Stimulated activated CD4-positive, alpha-beta T cell treated with anti-CD3 and anti-CD28 coated beads, Interleukin-12 subunit alpha, Interleukin-12 subunit beta, amount 100 ng/mL, for 48 hours (primary cell): ENCODE data around the gene RAB40B.

ENCODE experiments used
- DNase-seq, 3 donors: peaks; one replicate each; pipeline ENCODE4 v3.0.0-alpha.2; 2020; ENCODE audit warnings: low read depth in 2 of 3, low spot score in 1 of 3

The RAB40B gene

DNA sequence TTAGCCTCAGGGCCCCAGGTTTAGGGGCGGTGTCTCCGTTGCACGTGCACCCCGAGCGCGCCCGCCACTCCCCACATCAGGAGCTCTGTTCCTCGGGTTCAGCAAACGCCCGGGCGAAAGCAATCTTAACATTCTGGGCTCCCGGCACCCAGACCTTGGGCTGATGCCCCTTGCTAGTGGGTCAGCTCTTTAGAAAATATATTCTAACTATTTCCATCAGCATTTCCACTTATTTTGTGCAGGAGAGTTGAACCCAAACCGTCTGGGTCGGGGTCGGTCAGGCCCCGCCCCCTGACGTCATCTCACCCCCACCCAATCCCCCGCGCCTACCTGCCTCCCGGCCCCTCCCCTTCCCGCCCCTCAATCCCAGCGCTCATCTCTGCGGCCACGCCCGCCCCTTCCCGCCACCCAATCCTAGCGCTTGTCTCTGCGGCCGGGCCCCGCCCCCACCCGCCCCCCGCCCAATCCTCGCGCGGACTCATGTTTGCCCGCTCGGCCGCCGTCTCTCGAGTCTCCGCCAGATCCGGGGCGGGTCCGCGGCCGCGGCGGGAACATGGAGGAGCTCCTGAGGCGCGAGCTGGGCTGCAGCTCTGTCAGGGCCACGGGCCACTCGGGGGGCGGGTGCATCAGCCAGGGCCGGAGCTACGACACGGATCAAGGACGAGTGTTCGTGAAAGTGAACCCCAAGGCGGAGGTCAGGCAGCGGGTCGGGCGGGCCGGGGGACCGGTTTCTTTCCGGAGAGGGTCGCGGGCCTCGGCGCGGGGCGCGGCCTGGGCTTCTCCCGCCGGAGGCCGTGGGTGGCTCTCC, 17.9 kb upstream of the RAB40B start, which contains the start of gene FN3KRP:
Gene FN3KRP (plus strand): TSS at position 504 of the 808 bp plus-strand sequence. CDS start 50 bp downstream, at position 554.
- DNase-seq = peak; percentile 75 to 91 (median 82)

- no peak for DNase-seq
These were observed 14.7 kb upstream of the RAB40B start for GRCh38 chr17:82713071-82713723.

DNA sequence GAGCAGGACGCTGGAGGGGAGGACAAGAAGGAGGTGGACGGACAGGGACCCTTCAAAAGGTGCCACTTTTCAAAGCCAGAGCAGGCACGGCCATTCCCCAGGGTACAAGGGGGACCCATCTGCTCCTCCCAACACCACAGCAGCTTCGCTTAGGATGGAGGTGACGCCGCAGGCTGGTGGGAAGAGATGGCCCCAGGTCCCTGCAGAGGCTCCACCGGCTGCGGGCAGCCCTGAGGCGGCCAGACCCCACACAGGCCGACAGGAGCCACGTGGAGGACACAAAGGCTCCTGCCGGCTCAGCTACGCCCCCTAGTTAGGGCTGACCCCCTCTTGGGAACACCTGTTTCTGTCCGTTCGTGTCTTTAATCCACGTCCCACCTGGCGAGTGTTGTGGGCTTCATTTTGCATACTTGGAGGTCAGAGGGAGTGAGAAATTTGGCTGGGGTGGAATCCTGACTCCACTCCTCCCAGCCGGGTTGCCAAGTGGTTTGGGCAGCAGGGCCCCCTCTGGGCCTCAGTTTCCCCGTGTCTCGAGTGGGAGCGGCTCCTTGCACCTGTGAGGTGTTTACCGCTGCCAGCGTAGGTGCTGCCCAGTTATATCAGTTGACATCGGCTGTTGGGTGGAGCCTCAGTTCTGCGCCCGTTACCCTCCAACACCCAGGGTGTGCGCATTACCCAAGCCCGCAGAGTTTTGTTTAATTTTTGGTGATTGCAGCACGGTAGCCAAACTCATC, 12.2 kb upstream of the RAB40B start:
- DNase-seq = no peak

DNA sequence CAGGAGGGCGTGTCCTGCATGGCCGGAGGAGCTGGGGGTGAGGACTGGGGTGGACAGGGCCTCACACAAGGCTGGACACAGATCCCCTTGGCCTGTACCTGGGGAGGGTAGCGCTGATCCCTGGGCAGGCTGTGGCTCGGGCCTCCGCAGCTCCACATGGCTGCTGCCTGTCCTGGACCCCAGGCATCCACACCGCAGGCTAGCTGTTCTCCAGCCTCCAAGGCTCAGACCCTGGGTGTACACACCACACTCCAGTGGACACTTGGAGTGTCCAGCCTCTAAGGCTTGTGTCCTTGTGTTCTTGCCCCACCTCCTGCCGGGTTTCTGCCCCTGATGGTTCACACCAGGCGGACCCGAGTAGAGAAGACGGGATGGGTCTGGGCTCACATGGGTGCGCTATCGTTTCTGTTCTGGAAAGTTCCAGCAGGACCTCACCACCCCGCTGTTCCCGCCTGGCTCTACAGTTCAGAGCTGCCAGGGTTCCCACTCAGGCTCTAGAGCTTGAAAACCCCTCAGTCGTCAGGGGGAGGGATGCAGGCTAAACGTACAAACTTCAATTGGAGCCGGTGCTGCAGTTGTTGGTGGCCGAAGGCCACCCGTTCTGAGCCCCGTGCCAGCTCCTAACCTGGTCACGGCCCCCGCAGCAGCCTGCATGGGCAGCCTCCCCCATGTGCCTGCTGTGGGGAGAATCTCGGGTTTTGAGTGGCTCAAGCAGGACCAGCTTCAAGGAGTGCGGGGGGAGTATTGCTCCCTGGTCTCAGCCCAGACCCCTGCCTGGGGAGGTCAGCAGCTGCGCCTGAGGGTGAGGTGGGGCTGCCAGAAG, 11.4 kb upstream of the RAB40B start:
- no peak for DNase-seq

- DNase-seq = no peak
These were observed 10.7 kb upstream of the RAB40B start for GRCh38 chr17:82709024-82709675.

DNA sequence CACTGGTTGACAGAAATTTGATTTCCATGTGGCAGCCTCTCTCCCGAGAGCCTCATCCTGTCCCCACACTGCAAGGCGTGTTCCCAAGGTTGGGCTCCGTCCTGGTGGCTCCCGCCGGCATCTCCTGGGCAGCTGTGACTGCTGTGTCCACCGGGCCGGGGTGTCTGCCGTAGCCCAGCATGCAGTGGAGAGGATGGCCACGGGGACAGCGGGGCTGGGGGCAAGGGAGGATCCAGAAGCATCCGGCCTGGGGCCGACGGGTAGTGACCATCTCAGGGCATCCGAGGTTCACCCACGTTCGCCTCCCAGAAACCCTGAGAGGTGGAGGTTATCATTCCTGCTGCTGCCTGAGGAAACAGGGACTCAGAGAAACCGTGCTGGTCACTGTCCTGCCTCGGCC, 7.3 kb upstream of the RAB40B start:
- DNase-seq = no peak

DNA sequence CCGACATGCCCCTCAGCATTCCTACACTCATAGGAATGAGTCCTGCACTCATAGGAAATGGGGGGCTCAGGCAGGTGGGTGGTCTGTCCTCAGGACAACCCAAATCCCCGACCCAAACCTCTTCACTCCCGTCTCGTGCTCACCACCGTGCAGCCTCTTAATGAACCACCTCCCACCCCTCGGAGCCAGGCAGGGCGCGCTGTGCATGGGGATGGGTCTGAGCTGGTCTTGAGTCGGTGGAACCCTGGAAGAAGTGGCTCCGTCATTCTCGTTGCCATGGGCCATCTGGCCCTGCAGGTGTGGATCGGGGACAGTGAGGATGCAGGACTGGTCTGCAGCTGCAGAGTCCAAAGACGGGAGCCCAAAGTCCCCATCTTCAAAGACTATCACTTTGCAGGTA, 6.4 kb upstream of the RAB40B start:
- no peak for DNase-seq

- DNase-seq = no peak
These were observed 5.7 kb upstream of the RAB40B start for GRCh38 chr17:82703935-82704865.

- no peak for DNase-seq
These were observed 4.7 kb upstream of the RAB40B start for GRCh38 chr17:82703036-82703745.

- no peak for DNase-seq
These were observed 3.9 kb upstream of the RAB40B start for GRCh38 chr17:82702231-82702927.

DNA sequence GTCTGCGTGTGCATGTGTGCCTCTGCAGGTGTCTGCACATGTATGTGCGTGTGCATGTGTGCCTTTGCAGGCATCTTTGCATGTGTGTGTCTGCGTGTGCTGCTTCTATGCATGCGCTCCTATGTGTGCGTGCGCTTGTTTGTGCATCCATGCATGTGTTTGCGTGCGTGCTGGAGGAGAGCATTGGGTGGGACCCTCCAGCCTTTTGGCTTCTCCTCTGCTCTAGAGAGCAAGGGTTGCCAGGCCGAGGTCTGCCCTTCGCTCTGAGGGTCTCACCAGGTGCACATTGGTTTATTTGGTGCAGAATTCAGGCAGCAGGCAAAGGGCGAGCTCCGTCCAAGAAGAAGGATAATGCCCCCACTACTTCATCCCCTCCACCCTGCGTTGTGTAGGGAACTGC, 1.1 kb upstream of the RAB40B start:
- no peak for DNase-seq

DNA sequence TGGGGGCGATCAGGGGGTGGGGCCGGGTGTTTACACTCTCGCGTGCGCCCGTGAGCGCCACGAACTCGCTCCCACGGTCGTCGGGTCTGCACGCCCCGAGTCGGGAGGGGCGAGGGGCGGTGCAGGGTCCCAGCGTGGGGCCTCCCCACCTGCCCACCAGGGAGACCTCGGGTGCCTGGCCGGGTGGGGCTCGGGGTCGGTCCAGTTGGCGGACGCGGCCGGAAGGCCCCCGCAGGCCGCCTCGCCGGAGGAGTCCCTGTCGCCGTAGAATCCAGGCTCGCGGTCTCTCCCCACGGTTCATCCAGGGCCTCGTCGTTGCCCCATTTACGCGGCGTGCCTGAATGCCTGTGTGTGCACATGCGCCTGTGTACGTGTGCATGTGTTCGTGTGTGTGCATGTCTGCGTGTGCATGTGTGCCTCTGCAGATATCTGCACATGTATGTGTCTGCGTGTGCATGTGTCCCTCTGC, 510 bp upstream of the RAB40B start:
- no peak for DNase-seq

DNA sequence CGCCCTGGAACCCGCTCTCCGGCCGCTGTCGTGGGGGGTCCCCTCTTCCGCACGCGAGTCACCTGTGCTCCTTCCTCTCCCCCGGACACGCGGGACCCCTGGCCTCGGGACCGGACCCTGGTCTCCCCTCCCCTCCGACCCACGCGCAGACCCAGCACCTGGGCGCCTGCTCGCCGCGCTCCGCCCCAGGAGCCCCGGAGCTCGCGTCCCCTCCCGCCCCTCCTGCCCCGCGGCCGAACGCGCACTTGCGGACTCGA, 762 bp downstream of the RAB40B start:
- DNase-seq = no peak

DNA sequence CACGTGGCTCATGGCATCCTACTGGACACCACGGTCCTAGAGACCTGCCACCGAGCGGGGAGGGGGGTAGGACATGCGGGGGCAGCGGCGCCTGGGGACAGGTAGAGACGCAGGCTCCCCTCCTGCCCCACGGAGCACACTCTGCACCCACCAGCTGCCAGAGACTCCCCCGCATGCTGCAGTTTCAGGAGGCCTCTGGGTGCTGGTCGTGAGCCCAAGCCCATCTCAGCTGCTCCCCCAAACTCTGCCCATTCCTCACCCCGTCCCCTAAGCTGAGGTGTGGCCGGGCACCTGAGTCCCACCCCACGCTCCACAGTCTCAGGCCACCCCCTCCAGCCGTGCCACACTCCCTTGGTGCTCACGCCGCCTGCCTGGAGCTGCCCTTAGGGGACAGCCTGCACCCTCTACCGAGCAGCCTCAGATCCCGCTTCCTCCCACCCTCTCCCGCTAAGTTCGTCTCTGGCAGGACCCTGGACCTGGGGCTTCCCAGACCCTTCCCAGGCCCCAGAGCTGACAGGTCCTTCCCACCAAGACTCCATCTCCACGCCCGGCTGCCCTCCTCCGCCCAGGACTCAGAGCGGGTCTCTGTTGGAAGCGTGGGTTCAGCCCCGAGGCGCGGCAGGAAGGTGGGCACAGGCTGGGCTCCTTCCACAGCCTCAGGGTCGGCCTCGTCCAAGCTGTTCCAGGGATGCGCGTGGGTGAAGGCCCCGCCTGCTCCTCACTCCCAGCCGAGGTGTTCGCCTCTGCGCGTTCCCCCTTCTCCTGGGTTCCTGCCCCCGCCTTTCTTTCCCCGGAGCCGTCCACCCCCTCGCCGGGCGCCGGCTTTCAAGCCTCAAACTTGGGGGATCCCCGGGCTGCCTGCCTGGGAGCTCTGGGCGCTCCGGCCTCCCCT, 1.3 kb downstream of the RAB40B start:
- no peak for DNase-seq

DNA sequence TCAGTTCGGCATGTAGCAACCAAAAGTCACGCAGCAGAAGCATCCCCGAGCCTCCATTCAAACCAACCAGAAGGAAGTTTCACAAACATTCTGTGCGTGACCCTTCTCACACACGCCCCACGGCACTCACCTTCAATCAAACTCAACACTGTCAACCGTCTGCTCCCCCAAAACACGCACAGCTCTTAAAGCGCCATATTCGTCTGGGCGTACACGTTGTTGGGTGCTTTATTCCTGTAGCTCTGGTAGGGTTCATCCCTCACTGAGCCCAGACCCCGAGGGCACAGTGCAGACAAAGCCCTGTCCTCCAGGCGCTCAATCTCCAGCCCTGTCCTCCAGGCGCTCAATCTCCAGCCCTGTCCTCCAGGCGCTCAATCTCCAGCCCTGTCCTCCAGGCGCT, 2.2 kb downstream of the RAB40B start:
- DNase-seq = no peak

GRCh38 chr17:82694647-82695046, 3.9 kb downstream of the RAB40B start:
- DNase-seq = no peak

- DNase-seq = no peak
These were observed 5.2 kb downstream of the RAB40B start for GRCh38 chr17:82693168-82693867.
